IPS DF 6.9 (cell line): Measurements from ENCODE around the gene ZIC2.

Source experiments
- DNase-seq: peaks from one replicate; pipeline ENCODE4 v3.0.0-alpha.2; 2013; ENCODE audit warnings: low read depth, low spot score
- H3K27ac ChIP-seq: one replicate; pipeline ENCODE4 v1.5.1; 2013; ENCODE audit warnings: low read length, control low read depth
- H3K27me3 ChIP-seq: 2 replicates; pipeline ENCODE4 v1.6.1; 2013; ENCODE audit warnings: mild to moderate bottlenecking, low read length; ENCODE audit not compliant: control insufficient read depth, insufficient read depth
- H3K36me3 ChIP-seq: 2 replicates; pipeline ENCODE4 v1.6.1; 2013; ENCODE audit warnings: low read length; ENCODE audit not compliant: control insufficient read depth, insufficient read depth
- H3K4me1 ChIP-seq: 2 replicates; pipeline ENCODE4 v1.6.1; 2013; ENCODE audit warnings: low read length; ENCODE audit not compliant: control insufficient read depth, insufficient read depth
- H3K4me3 ChIP-seq: 2 replicates; pipeline ENCODE4 v1.5.1; 2013; ENCODE audit warnings: mild to moderate bottlenecking, low read length
- H3K9me3 ChIP-seq: 2 replicates; pipeline ENCODE4 v1.6.1; 2013; ENCODE audit warnings: low read length, inconsistent platforms; ENCODE audit not compliant: control insufficient read depth, insufficient read depth
- WGBS: extraction: QIAGEN DNeasy Blood & Tissue Kit; methylation state at CpG from one replicate; pipeline ENCODE4 v1.1.7; 2013; ENCODE audit warnings: mixed read lengths, missing lambda C conversion rate; ENCODE audit not compliant: insufficient read length, insufficient coverage; 5-methylcytosine and 5-hydroxymethylcytosine counted together

The ZIC2 gene

GRCh38 chr13:99968521-99969452 lies 12.8 kb upstream of the ZIC2 start:
- DNase-seq = no peak
- H3K4me3 ChIP-seq = peak overlapping the region; percentile 92

GRCh38 chr13:99969453-99969918 lies 12.1 kb upstream of the ZIC2 start:
- peaks cover 11% of the 10 kb centered on the region for H3K36me3 ChIP-seq
- no peak for DNase-seq
- H3K4me3 ChIP-seq = peak overlapping the region; percentile 92
- no peaks in the 10 kb centered on the region; the same call in 1 of the 2 replicates for H3K27me3 ChIP-seq
- H3K27ac ChIP-seq = no peak overlapping the region
- no CpG with 5 or more reads among the region's 52 CpGs for WGBS
- H3K4me1 ChIP-seq = peaks cover 4% of the 10 kb centered on the region
- no peaks in the 10 kb centered on the region for H3K9me3 ChIP-seq

More at GRCh38 chr13:99968521-99969452, 12.8 kb upstream of the ZIC2 start:
- Histone ChIP-seq H3K36me3 (peaks cover 11% of the 10 kb centered on the region), H3K27me3 (no peaks in the 10 kb centered on the region; the same call in 1 of the 2 replicates), H3K9me3 (no peaks in the 10 kb centered on the region), H3K4me1 (peaks cover 4% of the 10 kb centered on the region), H3K27ac (no peak overlapping the region)
- WGBS = no CpG with 5 or more reads among the region's 81 CpGs

- Histone ChIP-seq H3K27ac (no peak overlapping the region), H3K9me3 (no peaks in the 10 kb centered on the region), H3K27me3 (no peaks in the 10 kb centered on the region; the same call in 1 of the 2 replicates), H3K36me3 (peaks cover 11% of the 10 kb centered on the region), H3K4me1 (peaks cover 9% of the 10 kb centered on the region), H3K4me3 (peak overlapping the region; percentile 92)
- no CpG with 5 or more reads among the region's 79 CpGs for WGBS
- DNase-seq = no peak
These were observed 11.5 kb upstream of the ZIC2 start for GRCh38 chr13:99969919-99970650.

GRCh38 chr13:99970651-99971575 lies 10.7 kb upstream of the ZIC2 start:
- peaks cover 15% of the 10 kb centered on the region for H3K4me1 ChIP-seq
- H3K27ac ChIP-seq = no peak overlapping the region
- peaks cover 7% of the 10 kb centered on the region for H3K36me3 ChIP-seq
- no peak for DNase-seq
- no peaks in the 10 kb centered on the region for H3K9me3 ChIP-seq
- no CpG with 5 or more reads among the region's 118 CpGs for WGBS
- H3K4me3 ChIP-seq = peak overlapping the region; percentile 92
- H3K27me3 ChIP-seq = no peaks in the 10 kb centered on the region; the same call in 1 of the 2 replicates

GRCh38 chr13:99971576-99972189 lies 9.9 kb upstream of the ZIC2 start, which contains the start of gene ZIC5:
ZIC5 (minus strand) TSS chr13:99971767; CDS start chr13:99971603, 164 bp downstream.
- no peak within 1 kb of the TSS for H3K27ac ChIP-seq
- H3K9me3 ChIP-seq = no peaks in the 10 kb centered on the region
- WGBS = no CpG with 5 or more reads among the region's 41 CpGs
- peaks cover 15% of the 10 kb centered on the region for H3K4me1 ChIP-seq
- peaks cover 7% of the 10 kb centered on the region for H3K36me3 ChIP-seq
- peak within 1 kb of the TSS; percentile 92 for H3K4me3 ChIP-seq
- no peaks in the 10 kb centered on the region; the same call in 1 of the 2 replicates for H3K27me3 ChIP-seq
- DNase-seq = no peak

- no peak overlapping the region for H3K27ac ChIP-seq
- no CpG with 5 or more reads among the region's 18 CpGs for WGBS
- no peak for DNase-seq
- H3K27me3 ChIP-seq = no peaks in the 10 kb centered on the region; the same call in 1 of the 2 replicates
- H3K9me3 ChIP-seq = no peaks in the 10 kb centered on the region
- H3K36me3 ChIP-seq = peaks cover 7% of the 10 kb centered on the region
- peak overlapping the region; percentile 92; the same call in 1 of the 2 replicates for H3K4me3 ChIP-seq
- peaks cover 15% of the 10 kb centered on the region for H3K4me1 ChIP-seq
These were observed 9.3 kb upstream of the ZIC2 start for GRCh38 chr13:99972190-99972731.

- no peaks in the 10 kb centered on the region for H3K9me3 ChIP-seq
- no peak overlapping the region for H3K4me3 ChIP-seq
- no CpG with 5 or more reads among the region's 11 CpGs for WGBS
- no peaks in the 10 kb centered on the region; the same call in 1 of the 2 replicates for H3K27me3 ChIP-seq
- H3K4me1 ChIP-seq = peaks cover 17% of the 10 kb centered on the region
- H3K36me3 ChIP-seq = peaks cover 7% of the 10 kb centered on the region
- no peak overlapping the region for H3K27ac ChIP-seq
- DNase-seq = no peak
These were observed 8.3 kb upstream of the ZIC2 start for GRCh38 chr13:99973163-99973807.

GRCh38 chr13:99973808-99974185 lies 7.8 kb upstream of the ZIC2 start:
- DNase-seq = no peak
- Histone ChIP-seq H3K36me3 (peaks cover 6% of the 10 kb centered on the region), H3K27me3 (no peaks in the 10 kb centered on the region; the same call in 1 of the 2 replicates), H3K4me3 (no peak overlapping the region), H3K9me3 (no peaks in the 10 kb centered on the region), H3K4me1 (peaks cover 17% of the 10 kb centered on the region), H3K27ac (no peak overlapping the region)
- no CpG with 5 or more reads among the region's 6 CpGs for WGBS
